ENCODE results near the gene CTTN. TPM values are rescaled to one million over a fixed set of nuclear protein-coding genes. Genes with fewer than 3 reads are reported as not detected.

The CTTN gene
- total RNA-seq, 1 donor from 2014 or later, result 211 TPM

- Mint-ChIP-seq H3K4me1 (ENCODE audit: unreplicated experiment) (peaks cover 3% of the 10 kb centered on the region), H3K27ac (no peak overlapping the region), H3K9me3 (no peaks in the 10 kb centered on the region), H3K36me3 (peaks cover 15% of the 10 kb centered on the region), H3K4me3 (no peak overlapping the region), H3K27me3 (no peaks in the 10 kb centered on the region)
- TF ChIP-seq, protein P1, sequence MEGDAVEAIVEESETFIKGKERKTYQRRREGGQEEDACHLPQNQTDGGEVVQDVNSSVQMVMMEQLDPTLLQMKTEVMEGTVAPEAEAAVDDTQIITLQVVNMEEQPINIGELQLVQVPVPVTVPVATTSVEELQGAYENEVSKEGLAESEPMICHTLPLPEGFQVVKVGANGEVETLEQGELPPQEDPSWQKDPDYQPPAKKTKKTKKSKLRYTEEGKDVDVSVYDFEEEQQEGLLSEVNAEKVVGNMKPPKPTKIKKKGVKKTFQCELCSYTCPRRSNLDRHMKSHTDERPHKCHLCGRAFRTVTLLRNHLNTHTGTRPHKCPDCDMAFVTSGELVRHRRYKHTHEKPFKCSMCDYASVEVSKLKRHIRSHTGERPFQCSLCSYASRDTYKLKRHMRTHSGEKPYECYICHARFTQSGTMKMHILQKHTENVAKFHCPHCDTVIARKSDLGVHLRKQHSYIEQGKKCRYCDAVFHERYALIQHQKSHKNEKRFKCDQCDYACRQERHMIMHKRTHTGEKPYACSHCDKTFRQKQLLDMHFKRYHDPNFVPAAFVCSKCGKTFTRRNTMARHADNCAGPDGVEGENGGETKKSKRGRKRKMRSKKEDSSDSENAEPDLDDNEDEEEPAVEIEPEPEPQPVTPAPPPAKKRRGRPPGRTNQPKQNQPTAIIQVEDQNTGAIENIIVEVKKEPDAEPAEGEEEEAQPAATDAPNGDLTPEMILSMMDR (conservative IDR thresholded peaks at IDR 0.05), result no peak
- no peak for DNase-seq (ENCODE audit: extremely low spot score, unreplicated experiment)
Observed at GRCh38 chr11:70486026-70486415, 87.7 kb downstream of the CTTN start.

Other genes starting within 250 kb of the CTTN start
- gene FADD, start 195.2 kb upstream of the CTTN start, total RNA-seq (ENCODE audit: low replicate concordance), result 24.0 TPM in 2 replicates
- 47.8 and 57.0 TPM in 2 replicates for gene PPFIA1, start 127.8 kb upstream of the CTTN start, total RNA-seq (ENCODE audit: low replicate concordance)

Data from type B pancreatic cell (in vitro differentiated cells).